Measurements from ENCODE around the gene SCD5.

The SCD5 gene

DNA sequence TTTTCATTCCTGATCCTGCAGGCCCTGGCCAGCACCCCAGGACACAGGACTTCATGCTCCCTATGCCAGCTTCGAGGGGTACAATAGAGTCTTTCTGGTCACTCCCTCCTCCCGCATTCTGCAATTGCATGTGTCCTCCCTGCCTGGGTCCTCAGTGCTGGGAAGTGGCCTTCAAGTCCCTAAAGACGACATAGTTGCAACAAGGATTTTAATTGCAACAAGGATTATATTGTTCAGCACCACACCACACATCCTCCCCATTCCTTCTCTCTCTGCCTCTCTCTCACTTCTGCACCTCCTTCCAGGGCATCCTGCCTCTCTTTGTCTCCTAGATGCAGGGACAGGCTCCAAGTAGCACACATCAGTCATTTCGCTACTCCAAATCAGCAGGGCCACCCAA, 25.5 kb downstream of the SCD5 start:
- no peaks in the 10 kb centered on the region for H3K9me3 ChIP-seq (replicated peaks; ENCODE audit: insufficient read depth, low read length)
- TF ChIP-seq EZH2phosphoT487 (IDR thresholded peaks at IDR 0.05; ENCODE audit: low read length) (no peak), EZH2 (optimal IDR thresholded peaks at IDR 0.05; ENCODE audit: low read depth, low read length) (no peak)
- TF ChIP-seq, protein P1, sequence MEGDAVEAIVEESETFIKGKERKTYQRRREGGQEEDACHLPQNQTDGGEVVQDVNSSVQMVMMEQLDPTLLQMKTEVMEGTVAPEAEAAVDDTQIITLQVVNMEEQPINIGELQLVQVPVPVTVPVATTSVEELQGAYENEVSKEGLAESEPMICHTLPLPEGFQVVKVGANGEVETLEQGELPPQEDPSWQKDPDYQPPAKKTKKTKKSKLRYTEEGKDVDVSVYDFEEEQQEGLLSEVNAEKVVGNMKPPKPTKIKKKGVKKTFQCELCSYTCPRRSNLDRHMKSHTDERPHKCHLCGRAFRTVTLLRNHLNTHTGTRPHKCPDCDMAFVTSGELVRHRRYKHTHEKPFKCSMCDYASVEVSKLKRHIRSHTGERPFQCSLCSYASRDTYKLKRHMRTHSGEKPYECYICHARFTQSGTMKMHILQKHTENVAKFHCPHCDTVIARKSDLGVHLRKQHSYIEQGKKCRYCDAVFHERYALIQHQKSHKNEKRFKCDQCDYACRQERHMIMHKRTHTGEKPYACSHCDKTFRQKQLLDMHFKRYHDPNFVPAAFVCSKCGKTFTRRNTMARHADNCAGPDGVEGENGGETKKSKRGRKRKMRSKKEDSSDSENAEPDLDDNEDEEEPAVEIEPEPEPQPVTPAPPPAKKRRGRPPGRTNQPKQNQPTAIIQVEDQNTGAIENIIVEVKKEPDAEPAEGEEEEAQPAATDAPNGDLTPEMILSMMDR (IDR thresholded peaks at IDR 0.05; ENCODE audit: low read length), result no peak
- H3K27ac ChIP-seq (ENCODE audit: low read length), result no peak overlapping the region
- H3K4me2 ChIP-seq (ENCODE audit: low read depth, low read length), result no peak overlapping the region
- H3K9me2 ChIP-seq (replicated peaks; ENCODE audit: insufficient read depth, low read length), result no peaks in the 10 kb centered on the region
- no peak overlapping the region for H3K9ac ChIP-seq (ENCODE audit: low read length)
- H3K79me2 ChIP-seq (ENCODE audit: low read length), result no peaks in the 10 kb centered on the region
- no peaks in the 10 kb centered on the region for H3F3A ChIP-seq (ENCODE audit: insufficient read depth, low read length)
- no peaks in the 10 kb centered on the region for H3K36me3 ChIP-seq (replicated peaks; ENCODE audit: insufficient read depth, low read length)
- no peak for DNase-seq
- H4K20me1 ChIP-seq (ENCODE audit: insufficient read depth, low read length), result no peaks in the 10 kb centered on the region
- H3K27me3 ChIP-seq (replicated peaks; ENCODE audit: insufficient read depth, low read length), result no peaks in the 10 kb centered on the region
- no peak overlapping the region for H2AFZ ChIP-seq (ENCODE audit: low read length)
- H3K4me1 ChIP-seq (ENCODE audit: low read length), result no peaks in the 10 kb centered on the region
- H3K4me3 ChIP-seq (ENCODE audit: low read length), result no peak overlapping the region

DNA sequence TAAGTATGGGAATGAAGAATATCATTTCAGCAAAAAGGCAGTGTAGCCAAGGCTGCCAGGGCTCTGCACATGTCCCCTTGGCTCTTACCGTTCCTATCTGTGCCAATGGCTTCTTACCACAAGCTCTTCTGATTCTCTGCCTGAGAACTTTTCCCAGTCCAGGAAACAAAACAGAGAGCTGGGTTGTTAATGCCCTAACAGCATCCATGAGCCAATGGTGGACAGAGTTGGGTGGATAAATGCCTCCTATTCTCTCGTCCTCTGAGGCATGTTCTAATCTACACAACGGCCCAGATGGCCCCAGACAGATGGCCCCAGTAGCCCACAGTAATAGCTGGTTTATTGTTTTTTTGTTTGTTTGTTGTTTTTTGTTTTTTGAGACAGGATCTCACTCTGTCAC, 28.0 kb downstream of the SCD5 start:
- Histone ChIP-seq H4K20me1 (ENCODE audit: insufficient read depth, low read length) (no peaks in the 10 kb centered on the region), H3F3A (ENCODE audit: insufficient read depth, low read length) (no peaks in the 10 kb centered on the region), H3K9me3 (replicated peaks; ENCODE audit: insufficient read depth, low read length) (no peaks in the 10 kb centered on the region), H3K27ac (ENCODE audit: low read length) (no peak overlapping the region), H3K9ac (ENCODE audit: low read length) (no peak overlapping the region), H3K4me3 (ENCODE audit: low read length) (no peak overlapping the region), H3K27me3 (replicated peaks; ENCODE audit: insufficient read depth, low read length) (no peaks in the 10 kb centered on the region), H3K4me1 (ENCODE audit: low read length) (no peaks in the 10 kb centered on the region), H3K9me2 (replicated peaks; ENCODE audit: insufficient read depth, low read length) (no peaks in the 10 kb centered on the region), H2AFZ (ENCODE audit: low read length) (no peak overlapping the region), H3K4me2 (ENCODE audit: low read depth, low read length) (no peak overlapping the region), H3K36me3 (replicated peaks; ENCODE audit: insufficient read depth, low read length) (no peaks in the 10 kb centered on the region), H3K79me2 (ENCODE audit: low read length) (no peaks in the 10 kb centered on the region)
- DNase-seq, result no peak
- TF ChIP-seq EZH2 (optimal IDR thresholded peaks at IDR 0.05; ENCODE audit: low read depth, low read length) (no peak), EZH2phosphoT487 (IDR thresholded peaks at IDR 0.05; ENCODE audit: low read length) (no peak)
- TF ChIP-seq, protein P1 (IDR thresholded peaks at IDR 0.05; ENCODE audit: low read length), result no peak

DNA sequence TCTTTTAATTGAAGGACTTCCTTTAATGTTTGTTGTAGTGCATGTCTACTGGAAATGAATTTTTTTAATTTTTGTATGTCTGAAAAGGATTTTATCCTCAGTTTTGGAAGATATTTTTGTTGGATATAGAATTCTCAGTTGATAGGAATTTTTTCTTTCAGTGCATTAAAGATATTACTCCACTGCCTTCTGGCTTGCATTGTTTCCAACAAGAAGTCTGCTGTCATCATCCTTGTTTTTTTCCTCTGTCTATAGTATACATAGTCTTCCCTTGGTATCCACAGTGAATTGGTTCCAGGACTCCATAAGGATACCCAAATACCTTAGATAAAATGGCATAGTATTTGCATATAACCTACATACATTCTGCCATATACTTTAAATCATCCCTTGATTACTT, 33.5 kb downstream of the SCD5 start:
- Histone ChIP-seq H3K4me2 (ENCODE audit: low read depth, low read length) (no peak overlapping the region), H3K9me2 (replicated peaks; ENCODE audit: insufficient read depth, low read length) (no peaks in the 10 kb centered on the region), H3K79me2 (ENCODE audit: low read length) (no peaks in the 10 kb centered on the region), H4K20me1 (ENCODE audit: insufficient read depth, low read length) (no peaks in the 10 kb centered on the region), H3K4me3 (ENCODE audit: low read length) (no peak overlapping the region), H3F3A (ENCODE audit: insufficient read depth, low read length) (no peaks in the 10 kb centered on the region), H3K36me3 (replicated peaks; ENCODE audit: insufficient read depth, low read length) (no peaks in the 10 kb centered on the region), H3K9me3 (replicated peaks; ENCODE audit: insufficient read depth, low read length) (no peaks in the 10 kb centered on the region), H3K27me3 (replicated peaks; ENCODE audit: insufficient read depth, low read length) (no peaks in the 10 kb centered on the region), H3K27ac (ENCODE audit: low read length) (no peak overlapping the region), H3K4me1 (ENCODE audit: low read length) (no peaks in the 10 kb centered on the region), H2AFZ (ENCODE audit: low read length) (no peak overlapping the region), H3K9ac (ENCODE audit: low read length) (no peak overlapping the region)
- no peak for DNase-seq
- TF ChIP-seq EZH2phosphoT487 (IDR thresholded peaks at IDR 0.05; ENCODE audit: low read length), result no peak

DNA sequence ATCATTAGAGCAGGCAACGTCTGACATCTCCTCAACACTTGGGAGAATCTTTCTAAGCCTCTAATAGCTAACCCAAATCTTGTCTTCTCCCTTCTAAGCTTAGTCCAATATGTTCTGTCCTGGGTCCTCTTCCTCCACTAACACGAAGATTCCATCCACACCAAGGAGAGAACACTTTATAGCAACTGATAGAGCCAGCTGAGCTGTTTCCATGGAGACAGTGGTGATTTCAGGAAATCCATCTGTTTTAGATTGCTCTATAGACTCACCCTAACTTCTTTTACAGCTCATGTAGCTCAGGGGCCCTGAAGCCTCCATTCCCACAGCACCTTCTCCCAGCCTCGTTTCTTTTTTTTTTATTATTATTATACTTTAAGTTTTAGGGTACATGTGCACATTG, 37.4 kb downstream of the SCD5 start:
- no peaks in the 10 kb centered on the region for H3K36me3 ChIP-seq (replicated peaks; ENCODE audit: insufficient read depth, low read length)
- no peak for DNase-seq
- no peaks in the 10 kb centered on the region for H3K9me2 ChIP-seq (replicated peaks; ENCODE audit: insufficient read depth, low read length)
- H3F3A ChIP-seq (ENCODE audit: insufficient read depth, low read length), result no peaks in the 10 kb centered on the region
- no peaks in the 10 kb centered on the region for H3K27me3 ChIP-seq (replicated peaks; ENCODE audit: insufficient read depth, low read length)
- no peaks in the 10 kb centered on the region for H3K79me2 ChIP-seq (ENCODE audit: low read length)
- H3K4me1 ChIP-seq (ENCODE audit: low read length), result no peaks in the 10 kb centered on the region
- H4K20me1 ChIP-seq (ENCODE audit: insufficient read depth, low read length), result no peaks in the 10 kb centered on the region
- no peak overlapping the region for H3K4me3 ChIP-seq (ENCODE audit: low read length)
- H3K27ac ChIP-seq (ENCODE audit: low read length), result no peak overlapping the region
- no peak overlapping the region for H3K9ac ChIP-seq (ENCODE audit: low read length)
- no peaks in the 10 kb centered on the region for H3K9me3 ChIP-seq (replicated peaks; ENCODE audit: insufficient read depth, low read length)
- no peak overlapping the region for H2AFZ ChIP-seq (ENCODE audit: low read length)
- no peak overlapping the region for H3K4me2 ChIP-seq (ENCODE audit: low read depth, low read length)
- TF ChIP-seq EZH2 (optimal IDR thresholded peaks at IDR 0.05; ENCODE audit: low read depth, low read length) (no peak), EZH2phosphoT487 (IDR thresholded peaks at IDR 0.05; ENCODE audit: low read length) (no peak)
- TF ChIP-seq, protein P1 (IDR thresholded peaks at IDR 0.05; ENCODE audit: low read length), result no peak
